ENCODE measurements around the gene AUNIP.

Gene AUNIP, protein sequence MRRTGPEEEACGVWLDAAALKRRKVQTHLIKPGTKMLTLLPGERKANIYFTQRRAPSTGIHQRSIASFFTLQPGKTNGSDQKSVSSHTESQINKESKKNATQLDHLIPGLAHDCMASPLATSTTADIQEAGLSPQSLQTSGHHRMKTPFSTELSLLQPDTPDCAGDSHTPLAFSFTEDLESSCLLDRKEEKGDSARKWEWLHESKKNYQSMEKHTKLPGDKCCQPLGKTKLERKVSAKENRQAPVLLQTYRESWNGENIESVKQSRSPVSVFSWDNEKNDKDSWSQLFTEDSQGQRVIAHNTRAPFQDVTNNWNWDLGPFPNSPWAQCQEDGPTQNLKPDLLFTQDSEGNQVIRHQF

DNA sequence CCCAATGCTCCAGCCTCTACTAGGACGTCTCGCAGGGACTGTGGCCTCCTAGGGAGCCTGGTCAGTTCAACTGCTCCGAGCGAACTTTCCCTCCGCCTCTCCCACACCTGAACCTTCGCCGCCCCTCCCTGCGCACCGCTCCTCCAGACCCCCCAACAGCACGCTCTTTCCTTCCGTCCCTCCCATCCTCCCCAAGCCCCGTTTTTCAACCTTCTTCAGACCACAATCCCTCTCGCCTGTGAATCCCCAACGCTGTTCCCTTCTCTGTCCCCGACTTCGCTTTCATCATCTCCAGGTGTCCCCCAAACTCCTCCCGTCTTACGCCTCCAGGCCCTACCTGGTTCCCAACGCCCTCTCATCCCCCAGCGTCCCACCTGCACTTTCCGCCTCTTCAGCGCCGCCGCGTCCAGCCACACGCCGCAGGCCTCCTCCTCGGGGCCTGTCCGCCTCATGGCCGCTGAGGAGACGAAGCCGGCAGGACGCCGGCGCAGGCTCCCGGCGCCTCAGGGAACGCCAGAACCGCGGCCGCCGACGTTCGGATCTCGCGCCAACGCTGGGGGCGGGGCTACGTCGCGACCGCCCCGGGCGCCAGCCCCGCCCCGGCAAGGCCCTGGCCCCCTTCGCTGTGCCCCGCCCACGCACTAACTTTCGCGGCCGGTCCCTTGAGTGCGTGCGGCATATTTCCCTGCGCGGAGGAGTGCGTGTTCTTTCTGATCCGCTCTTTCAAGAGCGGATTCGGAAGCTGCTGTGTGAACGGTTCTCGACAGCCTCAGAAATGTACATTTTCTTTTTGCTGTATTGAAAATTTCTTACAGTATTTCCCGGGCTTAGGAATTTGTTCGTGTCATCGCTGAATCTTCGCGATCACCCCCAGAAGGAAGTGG is at the start of gene AUNIP:
Gene AUNIP, minus strand, starts transcription at position 552 of the 884 bp plus-strand sequence. Its CDS starts 100 bp downstream, at position 452.
- DNase-seq: peak; percentile 71

DNA sequence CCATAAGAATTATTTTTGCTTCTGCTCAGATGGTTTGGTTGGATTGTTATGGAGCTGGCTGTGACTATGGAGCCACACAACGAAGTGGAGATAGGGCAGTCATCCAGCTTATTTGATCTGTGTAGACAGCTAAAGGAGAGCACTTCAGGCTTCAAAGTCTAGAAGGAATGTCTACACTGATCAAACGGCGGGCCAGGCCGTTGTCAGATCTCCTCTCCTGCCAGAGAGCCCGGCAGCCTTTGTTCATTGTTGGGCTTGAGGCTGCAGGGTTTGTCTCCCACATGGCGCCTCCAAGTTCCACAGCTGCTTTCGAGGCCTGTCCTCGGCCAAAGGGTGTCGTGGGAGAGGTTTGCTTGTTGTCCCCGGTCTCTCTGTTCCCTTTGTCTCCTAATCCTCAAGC is 49.8 kb upstream of the AUNIP start:
- no peak for DNase-seq

GRCh38 chr1:25908161-25908560 is 48.9 kb upstream of the AUNIP start:
- DNase-seq: no peak

GRCh38 chr1:25907601-25908000 is 48.3 kb upstream of the AUNIP start:
- no peak for DNase-seq

DNA sequence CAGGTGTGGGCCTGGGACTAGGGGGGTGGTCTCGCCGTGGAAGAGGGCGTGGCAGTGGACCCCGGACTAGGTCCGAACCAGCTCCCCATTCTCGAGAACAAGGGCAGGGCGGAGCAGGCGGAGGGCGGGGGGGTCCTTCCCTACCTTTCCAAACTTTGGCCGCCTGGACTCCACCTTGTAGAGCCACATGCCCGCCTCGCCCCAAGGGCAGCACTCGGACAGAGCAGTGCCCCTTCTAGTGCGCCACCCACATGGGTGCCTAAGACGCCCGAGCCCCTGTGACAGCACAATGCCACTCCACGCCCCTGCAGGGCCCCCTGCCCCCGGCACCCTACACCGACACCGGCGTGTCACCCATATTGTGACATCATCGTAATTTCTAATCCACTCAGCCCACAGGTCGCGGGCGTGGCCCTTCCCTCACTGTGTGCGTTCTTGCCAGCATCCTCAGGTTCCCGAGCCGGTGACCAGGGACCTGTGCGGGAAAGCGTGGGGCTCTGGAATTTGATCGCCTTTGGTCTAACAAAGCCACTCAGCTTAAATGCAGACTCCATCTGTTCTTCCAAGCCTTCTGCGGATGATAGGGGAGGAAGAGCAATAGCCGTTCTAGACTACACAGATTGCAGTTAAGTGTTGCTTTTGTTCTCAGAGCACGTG is 47.5 kb upstream of the AUNIP start:
- no peak for DNase-seq

GRCh38 chr1:25905680-25906643 is 46.7 kb upstream of the AUNIP start, which contains the start of gene STMN1:
TSS of gene STMN1 (minus strand) at chr1:25906419. CDS start at chr1:25904676, 1,743 bp downstream.
- peak; percentile 98 for DNase-seq

DNA sequence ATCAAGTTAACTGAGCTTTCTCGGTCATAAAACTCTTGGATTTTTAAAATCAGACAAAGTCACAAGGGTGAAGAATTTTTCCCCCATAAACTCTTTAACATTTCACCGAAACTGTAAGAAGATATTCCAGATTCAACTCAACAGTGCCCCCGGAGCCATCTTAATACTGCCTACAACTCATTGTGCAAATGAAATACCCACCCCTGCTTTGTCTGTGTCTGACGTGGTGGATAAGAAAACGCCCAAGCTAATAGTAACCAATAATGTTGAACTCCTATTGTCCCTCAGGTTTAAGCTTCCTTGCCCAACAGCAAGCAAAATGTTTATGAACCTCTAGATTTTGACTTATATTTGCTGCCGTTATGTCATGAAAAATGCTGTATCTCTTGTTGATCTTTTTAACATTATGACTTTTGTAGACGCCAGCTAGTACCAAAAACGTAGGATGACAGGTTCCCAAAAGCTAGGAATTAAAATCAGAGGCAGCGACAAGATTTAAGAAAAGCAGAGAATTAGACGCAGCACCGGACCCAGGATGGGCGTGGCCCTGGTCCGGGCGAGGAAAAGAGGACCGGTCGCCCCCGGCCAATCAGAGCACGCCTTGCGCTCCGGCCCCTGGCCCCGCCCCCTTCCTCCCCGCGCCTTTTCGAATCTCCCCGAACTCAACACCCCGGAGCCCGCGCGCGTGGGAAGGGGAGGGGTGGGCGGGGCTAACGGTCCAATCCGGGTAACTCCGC is 45.9 kb upstream of the AUNIP start:
- DNase-seq: peak; percentile 91

DNA sequence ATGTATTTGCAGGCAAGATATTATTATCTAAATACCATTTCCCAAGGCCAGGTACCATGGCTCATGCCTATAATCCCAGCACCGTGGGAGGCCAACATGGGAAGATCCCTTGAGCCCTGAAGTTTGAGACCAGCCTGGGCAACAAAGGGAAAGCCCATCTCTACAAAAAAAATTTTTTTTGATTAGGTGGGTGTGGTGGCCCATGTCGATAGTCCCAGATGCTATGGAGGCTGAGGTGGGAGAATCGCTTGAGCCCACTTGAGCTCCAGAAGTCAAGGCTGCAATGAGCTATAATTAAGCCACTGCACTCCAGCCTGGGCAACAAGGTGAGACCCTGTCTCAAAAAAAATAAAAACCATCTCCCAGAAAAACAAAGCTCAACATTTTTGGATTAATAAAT is 44.7 kb upstream of the AUNIP start:
- DNase-seq: no peak

DNA sequence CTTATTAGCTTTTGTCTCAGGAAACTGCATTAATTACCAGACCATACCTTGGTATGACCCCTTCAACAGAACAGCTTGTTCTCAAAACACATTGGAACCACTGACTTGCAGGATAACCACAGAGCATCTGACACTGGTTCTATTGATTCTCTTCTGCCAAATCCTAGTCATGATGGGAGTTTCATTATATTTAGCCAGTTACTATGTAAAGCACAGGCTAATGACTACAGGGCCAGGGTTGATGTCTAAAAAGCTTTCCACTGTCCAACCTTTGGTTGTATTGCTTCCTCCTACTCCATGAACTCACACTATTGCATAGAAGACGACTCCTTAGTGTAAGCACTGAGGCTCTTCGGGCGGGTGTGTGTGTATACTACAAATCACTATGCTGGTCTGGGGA is 43.2 kb upstream of the AUNIP start:
- no peak for DNase-seq

GRCh38 chr1:25900219-25900618 is 41.0 kb upstream of the AUNIP start:
- DNase-seq: no peak

GRCh38 chr1:25899792-25900191 is 40.5 kb upstream of the AUNIP start:
- no peak for DNase-seq

- no peak for DNase-seq
These were observed 39.2 kb upstream of the AUNIP start for GRCh38 chr1:25898223-25899015.

DNA sequence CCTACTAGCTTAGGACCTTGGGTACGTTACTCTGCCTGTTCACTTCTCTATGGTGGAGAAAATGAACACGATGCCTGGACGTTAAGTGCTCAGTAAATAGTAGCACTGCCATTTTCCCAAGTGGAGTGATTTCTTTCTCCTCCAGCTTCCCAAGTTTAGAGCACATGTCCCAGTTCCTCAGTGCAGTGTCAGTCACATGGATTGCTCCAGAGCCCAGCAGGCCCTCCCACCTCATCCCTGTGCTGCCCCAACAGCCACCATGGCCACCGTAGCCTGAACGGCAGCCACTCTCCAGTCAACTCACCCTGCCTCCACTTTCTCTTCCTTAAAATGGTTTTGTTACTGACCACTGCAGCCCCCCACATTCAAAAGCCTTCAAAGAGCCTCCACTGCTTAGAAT is 38.5 kb upstream of the AUNIP start:
- DNase-seq: no peak

- no peak for DNase-seq
These were observed 37.0 kb upstream of the AUNIP start for GRCh38 chr1:25896266-25896665.

GRCh38 chr1:25895365-25895990 is 36.2 kb upstream of the AUNIP start:
- peak; percentile 72 for DNase-seq

GRCh38 chr1:25893116-25893515 is 33.9 kb upstream of the AUNIP start:
- no peak for DNase-seq

DNA sequence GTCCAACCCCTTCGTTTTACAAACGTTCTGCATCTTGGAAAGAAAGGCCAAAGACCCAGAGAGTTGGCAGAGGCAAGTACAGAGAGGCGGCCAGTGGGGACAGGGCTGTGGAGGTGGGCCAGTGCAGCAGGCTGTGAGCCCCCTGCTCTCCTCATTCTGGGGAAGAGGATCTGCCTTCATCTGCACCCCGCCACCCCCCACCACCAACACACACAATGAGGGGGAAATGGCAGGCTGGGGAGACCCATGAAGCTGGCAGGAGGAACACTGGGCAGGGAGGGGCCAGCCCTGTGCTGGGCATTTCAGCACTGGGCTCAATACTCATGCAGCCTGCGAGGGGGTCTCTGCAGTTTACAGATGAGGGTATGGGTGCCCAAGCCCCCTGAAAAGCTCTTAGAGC is 32.3 kb upstream of the AUNIP start:
- no peak for DNase-seq

DNA sequence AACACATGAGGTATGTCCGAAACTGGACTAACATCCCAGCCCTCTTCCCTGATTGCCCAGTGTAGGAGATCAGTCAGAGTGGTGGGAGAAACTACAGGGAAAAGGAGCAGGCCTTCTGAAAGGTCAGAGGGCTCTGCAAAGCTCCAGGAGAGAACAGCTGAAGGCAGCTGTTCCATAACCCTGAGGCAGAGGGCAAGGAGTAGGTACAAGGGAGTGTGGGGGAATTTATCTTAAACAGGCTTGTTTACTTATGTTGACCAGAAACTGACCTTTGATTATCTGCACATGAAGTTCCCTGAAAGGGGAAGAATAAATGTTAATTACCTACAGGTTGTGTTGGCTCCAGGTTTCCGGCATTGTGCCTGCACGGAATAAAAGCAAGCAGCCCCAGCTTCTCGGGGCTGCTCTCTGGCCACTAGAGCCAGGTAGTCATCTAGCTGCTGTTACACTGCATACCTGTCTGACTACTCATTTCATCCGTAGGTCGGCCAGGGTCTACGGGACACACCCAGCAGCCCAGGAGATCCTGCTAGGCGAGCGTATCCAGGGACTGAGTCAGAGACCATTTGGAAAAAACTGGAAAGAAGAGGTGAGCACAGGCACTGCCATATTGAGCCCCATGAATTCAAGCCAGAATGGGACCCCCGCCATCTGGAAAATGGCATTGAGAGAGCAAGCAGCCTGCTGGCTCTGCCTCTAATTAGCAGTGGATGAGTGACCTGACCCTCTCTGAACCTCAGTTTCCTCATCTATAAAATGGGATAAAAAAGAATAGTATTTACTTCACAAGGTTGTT is 31.2 kb upstream of the AUNIP start:
- DNase-seq: no peak

GRCh38 chr1:25889470-25889869 is 30.2 kb upstream of the AUNIP start:
- no peak for DNase-seq

Data from NCI-H446 treated with DMSO at 0.1 percent for 48 hours (cell line).